Activated naive CD8-positive, alpha-beta T cell treated with anti-CD3 and anti-CD28 coated beads, Interleukin-2, amount 10 ng/mL, durations not matched to agents 7 days and 5 days (primary cell): ENCODE measurements around the gene CRYBG1. TPM values are rescaled to one million over a fixed set of nuclear protein-coding genes. Genes with fewer than 3 reads are reported as not detected.

Source experiments
- ATAC-seq: fragments of 150-1000 bp; cut with Tn5 transposase; one replicate; pipeline ENCODE4 v1.10.0; 2021; ENCODE audit warnings: low read depth, moderate library complexity
- POLR2A ChIA-PET: fragments of 350-600 bp; sonication (Branson Sonifier 250); formaldehyde crosslinking; loops from one replicate; lab custom pipeline; 2021; ENCODE audit warnings: antibody characterized with exemption; lab: Charles Lee
- DNase-seq: peaks from one replicate; pipeline ENCODE4 v3.0.0; 2021
- H3K27ac Mint-ChIP-seq: one replicate; pipeline ENCODE4 v1.8.0; 2022; ENCODE audit warnings: mild to moderate bottlenecking, mixed read lengths
- H3K27me3 Mint-ChIP-seq: one replicate; pipeline ENCODE4 v1.8.0; 2022; ENCODE audit warnings: mild to moderate bottlenecking, moderate library complexity, mixed read lengths
- H3K36me3 Mint-ChIP-seq: one replicate; pipeline ENCODE4 v1.8.0; 2021; ENCODE audit warnings: mild to moderate bottlenecking, mixed read lengths
- H3K4me1 Mint-ChIP-seq: one replicate; pipeline ENCODE4 v1.8.0; 2021; ENCODE audit warnings: mixed read lengths
- H3K4me3 Mint-ChIP-seq: one replicate; pipeline ENCODE4 v1.8.0; 2022; ENCODE audit warnings: mild to moderate bottlenecking, moderate library complexity, mixed read lengths
- H3K9me3 Mint-ChIP-seq: one replicate; pipeline ENCODE4 v1.8.0; 2021; ENCODE audit warnings: mixed read lengths
- total RNA-seq, 2 experiments: library from RNA; stranded (reverse); gene quantifications; one replicate each; pipeline ENCODE4 v1.2.3, GENCODE V29; 2021

CRYBG1 gene
- total RNA-seq, 2 experiments from 2014 or later: 34.8 to 37.3 TPM

DNA sequence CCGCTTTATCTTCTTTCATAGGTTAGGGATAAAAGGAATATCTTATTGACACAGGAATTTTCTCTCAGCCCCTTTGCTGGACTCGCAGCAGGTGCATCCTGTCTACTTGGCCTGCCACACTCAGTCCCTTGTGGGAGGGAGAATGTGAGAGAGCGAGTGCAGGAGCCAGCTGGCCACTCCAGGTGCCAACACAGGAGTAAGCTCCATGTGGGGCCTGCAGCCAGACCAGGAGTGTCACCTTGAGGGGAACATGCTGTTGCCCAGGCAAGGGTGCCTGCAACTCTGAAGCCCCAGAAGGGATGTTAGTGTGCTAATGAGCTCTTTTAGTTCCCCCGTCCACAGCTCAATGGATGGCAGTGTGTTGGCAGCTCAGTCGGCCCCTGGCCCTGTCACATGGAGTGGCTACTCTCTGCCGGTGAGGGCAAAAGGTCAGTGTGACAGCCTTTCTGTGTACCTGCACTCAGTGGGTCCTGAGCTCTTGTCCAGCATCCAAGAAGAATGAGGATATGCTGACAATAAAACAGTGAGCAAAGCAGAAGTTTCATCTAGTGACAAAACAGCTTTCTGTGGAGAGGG, 57.1 kb downstream of the CRYBG1 start:
- DNase-seq (no peak), ATAC-seq (no peak)
- POLR2A ChIA-PET: no interaction called here
- H3K36me3 Mint-ChIP-seq: no peaks in the 10 kb centered on the region
- H3K4me3 Mint-ChIP-seq: no peak overlapping the region
- peaks cover 30% of the 10 kb centered on the region for H3K27me3 Mint-ChIP-seq
- no peak overlapping the region for H3K27ac Mint-ChIP-seq
- no peaks in the 10 kb centered on the region for H3K4me1 Mint-ChIP-seq
- no peaks in the 10 kb centered on the region for H3K9me3 Mint-ChIP-seq

DNA sequence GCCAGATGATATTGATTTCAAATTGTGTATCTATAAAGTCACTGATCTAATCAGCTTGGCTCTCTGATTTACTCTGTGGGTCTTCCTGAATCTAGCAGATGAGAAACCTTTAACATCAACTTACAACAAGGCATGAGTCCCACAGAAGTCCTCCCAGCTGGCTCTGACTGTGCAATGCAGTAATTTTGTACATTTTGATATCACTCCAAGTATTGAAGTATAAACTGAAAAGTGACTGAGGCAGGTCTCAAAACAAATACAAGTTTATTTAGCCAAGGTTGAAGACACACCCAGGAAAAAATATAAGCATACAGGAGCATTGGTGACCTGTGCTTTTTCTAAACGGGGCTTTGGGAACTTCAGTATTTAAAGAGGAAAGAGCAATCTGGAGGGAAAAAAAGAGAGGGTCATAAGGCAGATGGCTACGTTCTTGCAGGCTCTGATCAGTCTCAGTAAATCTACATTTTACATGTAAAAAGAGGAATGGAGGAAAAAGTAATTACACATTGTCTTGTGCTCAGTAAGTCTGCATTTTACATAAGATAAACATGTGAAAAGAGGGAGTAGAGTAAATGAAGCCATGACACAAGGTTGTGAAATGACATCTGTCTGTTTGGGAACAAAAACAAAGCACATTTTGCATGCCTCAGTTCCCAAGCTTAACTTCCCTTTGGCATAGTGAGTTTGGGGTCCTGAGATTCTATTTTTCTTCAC, 59.5 kb downstream of the CRYBG1 start:
- DNase-seq (no peak), ATAC-seq (no peak)
- POLR2A ChIA-PET: no interaction called here
- Mint-ChIP-seq H3K4me3 (no peak overlapping the region), H3K36me3 (no peaks in the 10 kb centered on the region), H3K27ac (no peak overlapping the region), H3K9me3 (no peaks in the 10 kb centered on the region), H3K4me1 (no peaks in the 10 kb centered on the region), H3K27me3 (peaks cover 17% of the 10 kb centered on the region)

DNA sequence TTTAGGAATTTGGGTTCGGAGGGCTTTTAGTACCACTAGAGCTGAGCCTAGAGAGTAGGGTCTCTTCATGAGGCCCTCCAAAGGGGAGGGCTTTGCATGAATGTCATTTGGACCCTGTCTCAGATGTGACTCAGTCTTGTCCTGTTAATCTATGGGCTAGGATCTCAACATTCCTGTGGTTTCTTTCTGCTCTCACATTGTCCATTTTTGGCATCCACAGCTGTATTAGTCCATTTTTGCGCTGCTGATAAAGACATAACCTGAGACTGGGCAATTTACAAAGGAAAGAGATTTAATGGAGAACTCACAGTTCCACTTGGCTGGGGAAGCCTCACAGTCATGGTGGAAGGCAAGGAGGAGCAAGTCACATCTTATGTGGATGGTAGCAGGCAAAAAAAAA, 61.0 kb downstream of the CRYBG1 start:
- POLR2A ChIA-PET: no interaction called here
- H3K36me3 Mint-ChIP-seq: no peaks in the 10 kb centered on the region
- DNase-seq: no peak
- peaks cover 14% of the 10 kb centered on the region for H3K27me3 Mint-ChIP-seq
- H3K4me3 Mint-ChIP-seq: no peak overlapping the region
- ATAC-seq: no peak
- no peak overlapping the region for H3K27ac Mint-ChIP-seq
- H3K4me1 Mint-ChIP-seq: no peaks in the 10 kb centered on the region
- H3K9me3 Mint-ChIP-seq: no peaks in the 10 kb centered on the region

DNA sequence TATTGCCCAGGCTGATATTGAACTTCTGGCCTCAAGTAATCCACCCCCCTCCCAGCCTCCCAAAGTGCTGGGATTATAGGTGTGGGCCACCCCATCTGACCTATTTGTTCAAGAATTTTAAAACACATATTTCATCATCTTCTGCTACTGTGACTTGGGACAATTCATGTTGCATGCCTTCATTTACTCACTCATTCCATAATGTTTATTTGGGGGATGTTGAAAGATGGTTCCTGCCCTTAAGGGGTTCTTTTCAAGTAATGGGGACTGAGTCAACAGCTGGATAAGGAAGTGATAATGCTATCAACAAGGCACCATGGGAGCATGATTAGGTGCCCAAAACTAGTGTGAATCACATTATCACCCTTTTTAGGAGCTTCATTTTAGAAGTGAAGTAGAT, 62.0 kb downstream of the CRYBG1 start:
- POLR2A ChIA-PET: no interaction called here
- H3K36me3 Mint-ChIP-seq: no peaks in the 10 kb centered on the region
- no peak for ATAC-seq
- DNase-seq: no peak
- H3K9me3 Mint-ChIP-seq: no peaks in the 10 kb centered on the region
- peaks cover 10% of the 10 kb centered on the region for H3K27me3 Mint-ChIP-seq
- no peak overlapping the region for H3K4me3 Mint-ChIP-seq
- no peak overlapping the region for H3K27ac Mint-ChIP-seq
- no peaks in the 10 kb centered on the region for H3K4me1 Mint-ChIP-seq

DNA sequence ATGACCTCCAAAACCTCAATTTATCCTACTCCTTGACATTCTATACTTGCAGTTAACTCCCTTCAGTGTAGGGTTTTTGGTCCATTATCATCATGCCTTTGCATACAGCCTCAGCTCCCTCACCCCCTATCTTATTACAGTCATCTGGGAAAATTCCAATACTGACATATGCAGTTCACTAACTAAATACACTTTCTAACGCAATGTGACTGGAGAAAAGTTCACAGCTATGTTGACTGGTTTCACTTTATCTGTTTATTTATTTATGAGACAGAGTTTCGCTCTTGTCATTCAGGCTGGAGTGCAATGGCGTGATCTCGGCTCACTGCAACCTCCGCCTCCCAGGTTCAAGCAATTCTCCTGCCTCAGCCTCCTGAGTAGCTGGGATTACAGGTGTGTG, 64.9 kb downstream of the CRYBG1 start:
- Mint-ChIP-seq H3K27ac (no peak overlapping the region), H3K27me3 (no peaks in the 10 kb centered on the region), H3K4me1 (no peaks in the 10 kb centered on the region), H3K36me3 (no peaks in the 10 kb centered on the region), H3K9me3 (no peaks in the 10 kb centered on the region), H3K4me3 (no peak overlapping the region)
- POLR2A ChIA-PET: no interaction called here
- no peak for DNase-seq
- no peak for ATAC-seq

DNA sequence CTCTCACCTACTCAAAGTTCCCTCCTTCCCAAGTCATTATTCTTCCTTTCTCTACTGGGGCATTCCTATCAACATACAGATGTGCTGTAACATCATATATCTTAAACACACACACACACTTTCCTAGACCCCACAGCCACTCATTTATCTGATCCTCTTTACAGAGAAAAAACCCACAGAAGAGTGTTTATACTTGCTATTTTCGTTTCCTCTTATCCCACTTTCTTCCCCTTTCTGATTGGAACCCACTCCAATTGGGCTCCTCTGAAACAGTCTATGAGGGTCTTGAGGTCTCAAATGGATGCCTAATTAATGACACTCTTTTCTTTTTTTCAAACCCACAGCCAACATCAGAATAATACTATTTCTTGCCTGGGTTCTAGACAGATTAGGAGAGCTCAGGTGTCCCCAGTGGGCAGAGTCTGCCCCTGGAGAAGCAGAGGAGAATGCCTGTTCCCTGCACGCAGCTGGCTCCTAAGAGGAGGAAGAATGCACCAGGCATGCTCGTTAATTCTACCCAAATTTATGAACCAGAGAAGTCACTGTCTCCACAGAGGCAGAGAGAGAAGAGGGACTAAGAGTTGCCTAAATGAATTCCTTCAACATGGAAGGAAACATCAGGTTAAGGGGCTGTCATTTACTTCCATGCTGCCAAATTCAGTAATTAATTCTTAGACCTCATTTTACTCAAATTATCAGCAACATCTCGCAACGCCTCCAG, 65.9 kb downstream of the CRYBG1 start:
- Mint-ChIP-seq H3K4me1 (no peaks in the 10 kb centered on the region), H3K27ac (no peak overlapping the region), H3K27me3 (no peaks in the 10 kb centered on the region), H3K36me3 (no peaks in the 10 kb centered on the region), H3K4me3 (no peak overlapping the region), H3K9me3 (no peaks in the 10 kb centered on the region)
- DNase-seq (no peak), ATAC-seq (no peak)
- POLR2A ChIA-PET: no interaction called here

DNA sequence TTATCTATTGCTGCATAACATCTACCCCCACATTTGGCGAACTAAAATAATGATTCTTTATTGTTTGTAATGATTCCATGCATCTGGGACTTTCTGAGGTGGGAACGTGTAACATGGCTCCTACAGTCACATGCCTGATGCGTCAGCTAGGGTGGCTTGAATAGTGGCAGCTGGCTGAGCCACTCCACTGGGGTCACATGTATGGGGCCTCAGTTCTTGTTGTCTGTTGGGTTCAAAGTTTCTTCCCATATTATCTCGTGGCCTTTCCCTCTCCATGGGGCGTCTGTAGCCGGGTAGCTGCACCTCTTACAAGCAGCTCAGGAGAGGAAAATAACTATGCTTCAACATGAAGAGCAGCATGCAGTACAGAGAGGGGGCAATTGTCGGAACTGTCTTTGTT, 69.9 kb downstream of the CRYBG1 start:
- H3K27ac Mint-ChIP-seq: no peak overlapping the region
- no peaks in the 10 kb centered on the region for H3K36me3 Mint-ChIP-seq
- POLR2A ChIA-PET: no interaction called here
- H3K9me3 Mint-ChIP-seq: no peaks in the 10 kb centered on the region
- H3K27me3 Mint-ChIP-seq: peaks cover 4% of the 10 kb centered on the region
- ATAC-seq: no peak
- H3K4me3 Mint-ChIP-seq: no peak overlapping the region
- no peaks in the 10 kb centered on the region for H3K4me1 Mint-ChIP-seq
- no peak for DNase-seq

DNA sequence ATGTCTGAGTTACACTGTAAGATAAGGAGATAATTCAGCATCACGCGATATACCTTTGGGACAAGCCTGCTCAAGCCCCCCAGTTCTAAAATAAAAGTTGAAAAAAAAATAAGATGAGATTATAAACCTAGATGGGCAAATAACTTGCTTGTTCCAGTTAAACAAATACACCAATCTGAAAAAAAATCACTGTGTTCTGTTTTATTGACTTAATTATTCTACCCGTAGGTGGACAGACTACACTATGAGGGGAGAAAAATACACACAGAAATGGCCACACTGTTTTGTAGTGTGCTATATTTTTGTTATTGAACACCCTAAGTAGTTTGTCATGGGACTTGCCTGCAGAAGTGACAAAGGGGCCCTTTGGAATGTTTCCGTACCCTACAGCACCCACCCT, 70.9 kb downstream of the CRYBG1 start:
- peaks cover 4% of the 10 kb centered on the region for H3K27me3 Mint-ChIP-seq
- POLR2A ChIA-PET: no interaction called here
- H3K4me3 Mint-ChIP-seq: no peak overlapping the region
- no peak for DNase-seq
- H3K27ac Mint-ChIP-seq: no peak overlapping the region
- H3K36me3 Mint-ChIP-seq: no peaks in the 10 kb centered on the region
- no peaks in the 10 kb centered on the region for H3K9me3 Mint-ChIP-seq
- no peaks in the 10 kb centered on the region for H3K4me1 Mint-ChIP-seq
- no peak for ATAC-seq

DNA sequence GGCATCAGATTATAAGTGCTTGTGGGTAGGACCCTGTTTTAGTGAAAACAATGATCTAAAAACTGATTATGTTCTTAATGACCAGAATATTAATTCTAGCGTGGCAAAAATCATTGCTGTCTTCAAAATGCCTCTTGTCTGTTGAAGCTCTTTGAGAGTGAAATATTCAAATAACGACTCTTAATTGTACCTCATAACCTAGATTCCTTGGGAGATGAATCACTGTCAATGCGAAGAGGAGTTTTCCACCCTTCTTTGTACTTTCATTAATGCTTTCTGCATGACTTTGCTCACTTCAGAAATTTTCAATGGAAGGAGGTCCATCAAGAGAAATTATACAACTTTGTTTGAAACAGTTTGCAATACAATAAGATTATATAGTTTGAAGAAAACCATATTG, 71.5 kb downstream of the CRYBG1 start:
- Mint-ChIP-seq H3K4me3 (no peak overlapping the region), H3K4me1 (no peaks in the 10 kb centered on the region), H3K9me3 (no peaks in the 10 kb centered on the region), H3K27me3 (peaks cover 6% of the 10 kb centered on the region), H3K36me3 (no peaks in the 10 kb centered on the region), H3K27ac (no peak overlapping the region)
- POLR2A ChIA-PET: no interaction called here
- DNase-seq: no peak
- no peak for ATAC-seq

DNA sequence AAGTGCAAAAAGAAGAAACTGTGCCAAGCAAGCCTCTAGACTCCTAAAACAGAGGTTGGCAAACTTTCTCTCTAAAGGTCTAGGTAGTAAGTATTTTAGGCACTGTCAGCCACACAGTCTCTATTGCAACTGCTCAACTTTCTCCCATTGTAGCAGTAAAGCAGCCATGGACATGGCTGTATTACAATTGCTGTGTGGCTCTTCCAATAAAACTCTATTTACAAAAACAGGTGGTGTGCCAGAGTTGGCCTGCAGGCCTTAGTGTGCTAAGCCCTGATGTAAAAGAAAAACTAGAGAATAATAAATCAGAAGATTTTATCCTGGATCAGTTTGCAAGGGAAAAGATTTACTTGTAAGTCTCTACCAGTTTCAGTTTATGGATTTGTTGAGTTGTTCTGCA, 74.0 kb downstream of the CRYBG1 start:
- Mint-ChIP-seq H3K36me3 (no peaks in the 10 kb centered on the region), H3K9me3 (no peaks in the 10 kb centered on the region), H3K4me1 (no peaks in the 10 kb centered on the region), H3K27ac (no peak overlapping the region), H3K4me3 (no peak overlapping the region), H3K27me3 (peaks cover 17% of the 10 kb centered on the region)
- no peak for DNase-seq
- ATAC-seq: no peak
- POLR2A ChIA-PET: no interaction called here

DNA sequence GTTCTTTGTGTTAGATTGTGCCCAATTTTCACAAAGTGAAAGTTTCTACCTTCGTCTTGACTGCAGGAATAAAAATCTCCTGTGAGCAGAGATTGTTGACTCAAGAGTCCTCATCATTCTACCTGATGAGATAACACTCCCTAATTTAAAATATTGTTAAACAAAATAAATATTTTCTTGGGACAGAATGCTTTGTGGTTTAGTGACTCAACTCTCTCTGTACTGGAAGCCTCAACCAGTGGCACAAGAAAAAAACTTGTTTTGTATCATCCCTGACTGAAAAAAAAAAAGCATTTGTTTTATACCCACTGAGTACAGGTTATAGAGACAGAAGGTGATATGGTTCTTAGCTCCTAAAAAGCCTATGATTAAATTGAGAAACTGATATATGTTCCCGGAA, 78.9 kb downstream of the CRYBG1 start:
- DNase-seq (no peak), ATAC-seq (no peak)
- no peak overlapping the region for H3K27ac Mint-ChIP-seq
- H3K9me3 Mint-ChIP-seq: no peaks in the 10 kb centered on the region
- POLR2A ChIA-PET: no interaction called here
- H3K4me1 Mint-ChIP-seq: peaks cover 1% of the 10 kb centered on the region
- H3K36me3 Mint-ChIP-seq: no peaks in the 10 kb centered on the region
- no peak overlapping the region for H3K4me3 Mint-ChIP-seq
- H3K27me3 Mint-ChIP-seq: peaks cover 48% of the 10 kb centered on the region

DNA sequence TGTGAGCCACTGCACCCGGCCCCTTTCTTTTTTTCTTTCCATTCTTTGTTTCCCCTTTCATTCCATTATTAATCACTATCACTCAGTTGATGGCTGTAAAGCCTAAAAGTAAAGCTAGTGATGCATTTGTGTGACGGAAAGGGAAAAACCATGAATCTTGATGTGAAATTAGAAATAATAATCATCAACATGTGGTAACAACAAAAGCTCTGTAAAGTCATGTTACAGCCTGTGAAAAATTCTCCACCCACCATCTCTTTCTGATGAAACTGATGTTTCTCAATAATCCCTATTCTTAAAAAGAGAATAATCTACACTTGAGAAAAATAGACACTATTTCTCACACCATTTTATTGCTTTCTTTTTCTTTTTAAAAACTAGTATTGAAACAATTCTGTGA, 80.0 kb downstream of the CRYBG1 start:
- Mint-ChIP-seq H3K36me3 (no peaks in the 10 kb centered on the region), H3K27me3 (peaks cover 48% of the 10 kb centered on the region), H3K4me1 (peaks cover 3% of the 10 kb centered on the region), H3K27ac (no peak overlapping the region), H3K4me3 (no peak overlapping the region), H3K9me3 (no peaks in the 10 kb centered on the region)
- POLR2A ChIA-PET: no interaction called here
- DNase-seq: no peak
- ATAC-seq: no peak

DNA sequence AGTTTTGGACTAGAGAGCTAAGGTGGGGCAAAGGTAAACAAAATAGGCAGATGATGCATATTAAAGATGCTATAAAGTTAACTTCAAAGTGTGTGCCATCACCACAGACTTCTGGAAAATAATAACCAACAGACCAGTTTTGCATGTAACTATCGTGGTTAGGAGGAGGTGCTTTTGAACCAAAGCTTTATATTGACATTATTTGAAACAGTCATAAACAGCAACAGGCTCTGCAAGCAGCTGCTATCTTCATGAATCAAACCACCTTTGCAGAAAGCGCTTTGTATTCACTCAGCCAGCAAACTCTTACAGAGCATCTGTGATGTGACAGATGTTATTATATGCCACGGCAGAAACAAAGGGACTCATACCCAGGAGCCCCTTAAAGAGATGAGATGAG, 81.9 kb downstream of the CRYBG1 start:
- Mint-ChIP-seq H3K27ac (no peak overlapping the region), H3K9me3 (no peaks in the 10 kb centered on the region), H3K4me3 (no peak overlapping the region), H3K4me1 (peaks cover 7% of the 10 kb centered on the region), H3K27me3 (peaks cover 44% of the 10 kb centered on the region), H3K36me3 (no peaks in the 10 kb centered on the region)
- POLR2A ChIA-PET: no interaction called here
- DNase-seq (no peak), ATAC-seq (no peak)
